AG04450 (cell line): Measurements from ENCODE around the gene PAPLN. TPM values are rescaled to one million over a fixed set of nuclear protein-coding genes. Genes with fewer than 3 reads are reported as not detected.

Experiments
- CTCF ChIA-PET: fragments of 300-600, 350-600 bp; formaldehyde crosslinking; extraction: SDS; loops from one replicate; lab custom pipeline; 2022; ENCODE audit warnings: antibody characterized with exemption, inconsistent platforms; lab: Charles Lee
- POLR2A ChIA-PET: fragments of 350-600 bp; formaldehyde crosslinking; extraction: SDS; loops from one replicate; lab custom pipeline; 2021; ENCODE audit warnings: antibody characterized with exemption, inconsistent platforms; lab: Yijun Ruan, JAX
- DNase-seq: peaks from one replicate; pipeline ENCODE4 v3.0.0-alpha.2; 2011; ENCODE audit warnings: low read depth, low spot score
- H3K27ac ChIP-seq: one replicate; pipeline ENCODE4 v1.5.1; 2012; ENCODE audit warnings: low read depth, low read length, control low read depth
- H3K27me3 ChIP-seq: one replicate; pipeline ENCODE4 v1.6.0; 2012; ENCODE audit warnings: low read length; ENCODE audit not compliant: control insufficient read depth, insufficient read depth
- H3K4me3 ChIP-seq: 2 replicates; pipeline ENCODE4 v1.5.1; 2011; ENCODE audit warnings: mild to moderate bottlenecking, low read depth, low read length, control low read depth
- H3K9me3 ChIP-seq: 2 replicates; pipeline ENCODE4 v1.5.1; 2012; ENCODE audit warnings: low read length; ENCODE audit not compliant: control insufficient read depth, insufficient read depth
- CTCF ChIP-seq: IDR thresholded peaks from 2 replicates; pipeline ENCODE4 v1.5.1; 2011; ENCODE audit warnings: low read depth, low read length, control low read depth, inconsistent platforms
- polyA plus RNA-seq: library from polyadenylated mRNA; depleted of rRNA; stranded (reverse); fragments of >200 nt; gene quantifications from 2 replicates; pipeline ENCODE4 v1.2.3, GENCODE V29; 2011

PAPLN gene
- polyA plus RNA-seq, 1 experiment = 3.1 TPM

DNA sequence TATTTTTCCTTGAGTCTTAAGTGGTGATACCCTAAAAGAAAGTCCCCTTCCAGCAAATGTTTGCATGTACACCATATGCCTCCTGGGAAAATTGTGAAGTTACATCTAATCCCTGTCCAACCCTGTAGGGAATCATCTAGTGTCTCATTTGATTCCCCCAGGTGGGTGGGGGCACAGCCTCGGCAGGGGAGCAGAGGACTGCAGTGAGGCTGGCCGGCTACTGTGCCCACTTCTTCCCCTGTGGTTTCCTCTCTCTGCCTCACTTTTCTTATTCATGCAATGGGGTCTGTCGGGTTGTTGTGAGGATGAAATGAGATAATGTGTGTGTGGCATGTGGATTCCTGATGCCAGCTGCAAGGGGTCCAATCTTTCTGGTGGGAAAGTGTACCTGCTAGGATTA lies 6.0 kb downstream of the PAPLN start:
- POLR2A ChIA-PET = interaction anchor here (0.6 kb wide), 1 partner anchor 180 kb away, joined by 6 read pairs; no protein-coding TSS in a partner anchor
- Histone ChIP-seq H3K9me3 (peaks cover 3% of the 10 kb centered on the region), H3K4me3 (no peak overlapping the region), H3K27ac (no peak overlapping the region), H3K27me3 (peaks cover 10% of the 10 kb centered on the region)
- no peak for DNase-seq
- no peak for TF ChIP-seq CTCF
- CTCF ChIA-PET = no interaction called here

DNA sequence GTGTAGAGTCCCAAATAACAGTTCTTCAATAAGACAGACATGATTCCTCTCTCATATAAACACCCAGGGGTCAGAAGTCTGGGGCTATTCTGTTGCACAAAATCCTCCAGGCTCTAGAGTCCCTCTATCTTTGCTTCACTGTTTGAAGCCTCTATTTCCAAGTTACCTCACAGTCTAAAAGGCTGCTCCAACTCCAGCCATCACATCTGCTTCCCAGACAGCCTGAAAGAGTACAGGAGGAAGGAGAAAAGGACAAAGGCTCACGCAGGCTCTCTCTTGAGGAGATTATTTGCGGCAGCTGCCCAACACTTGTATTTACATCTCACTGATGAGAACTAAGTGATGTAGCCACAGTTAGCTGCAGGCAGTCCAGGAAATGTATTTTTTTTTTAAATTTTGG lies 6.4 kb downstream of the PAPLN start:
- ChIA-PET CTCF (no interaction called here), POLR2A (interaction anchor here (0.6 kb wide), 1 partner anchor 179 kb away, joined by 6 read pairs; no protein-coding TSS in a partner anchor)
- no peak overlapping the region for H3K4me3 ChIP-seq
- DNase-seq = no peak
- peaks cover 3% of the 10 kb centered on the region for H3K9me3 ChIP-seq
- TF ChIP-seq CTCF = no peak
- H3K27me3 ChIP-seq = peaks cover 10% of the 10 kb centered on the region
- H3K27ac ChIP-seq = no peak overlapping the region

DNA sequence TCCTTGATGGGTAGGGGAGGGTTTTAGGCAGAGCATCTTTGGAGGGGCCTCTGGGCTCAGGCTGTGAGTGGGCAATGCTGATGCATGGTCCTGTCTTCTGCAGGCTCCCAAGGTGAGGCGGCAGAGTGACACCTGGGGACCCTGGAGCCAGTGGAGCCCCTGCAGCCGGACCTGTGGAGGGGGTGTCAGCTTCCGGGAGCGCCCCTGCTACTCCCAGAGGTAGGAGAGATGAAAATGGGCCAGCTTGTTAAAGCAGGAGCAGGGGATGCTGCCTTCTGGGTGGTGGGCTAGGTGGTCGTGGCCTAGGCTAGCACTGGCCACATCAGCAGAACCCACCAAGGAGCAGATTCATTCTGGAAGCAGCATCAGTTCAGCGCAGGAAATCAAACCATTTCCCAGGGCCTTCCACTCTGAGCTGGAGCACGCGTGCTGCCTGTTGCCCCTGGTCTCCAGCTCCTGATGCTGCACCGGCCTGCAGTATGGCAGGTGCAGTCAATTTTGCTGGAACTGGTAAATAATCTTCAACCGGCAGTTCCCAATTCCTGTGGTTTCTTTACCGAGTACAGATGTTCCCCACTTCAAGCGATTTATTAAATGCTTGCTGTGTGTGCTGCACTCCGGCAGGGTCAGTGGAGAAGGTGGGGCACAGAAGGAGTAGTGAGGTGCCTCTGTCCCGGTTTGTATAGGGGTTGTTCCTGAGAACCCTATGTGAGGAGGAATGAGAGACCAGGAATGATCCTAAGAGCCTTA lies 7.4 kb downstream of the PAPLN start:
- Histone ChIP-seq H3K4me3 (no peak overlapping the region), H3K27me3 (peaks cover 8% of the 10 kb centered on the region), H3K27ac (no peak overlapping the region), H3K9me3 (peaks cover 3% of the 10 kb centered on the region)
- ChIA-PET POLR2A (no interaction called here), CTCF (no interaction called here)
- DNase-seq = no peak
- TF ChIP-seq CTCF = no peak

- TF ChIP-seq CTCF = no peak
- DNase-seq = no peak
- Histone ChIP-seq H3K4me3 (peak overlapping the region; percentile 61), H3K9me3 (peaks cover 3% of the 10 kb centered on the region), H3K27ac (no peak overlapping the region), H3K27me3 (peaks cover 8% of the 10 kb centered on the region)
- CTCF ChIA-PET = no interaction called here
- POLR2A ChIA-PET = interaction anchor here (0.5 to 1.0 kb wide), 2 partner anchors 10 to 142 kb away, joined by 3 to 4 read pairs; no protein-coding TSS in a partner anchor
These were observed 8.4 kb downstream of the PAPLN start for GRCh38 chr14:73245480-73246325.
